OCI-M2 (cell line): Measurements from ENCODE around the gene SYT2.

ENCODE experiments used
- DNase-seq: peaks from one replicate; lab custom pipeline; 2025; ENCODE audit not compliant: unreplicated experiment; lab: John Stamatoyannopoulos, UW

SYT2 gene

GRCh38 chr1:202706851-202707250, 3.4 kb downstream of the SYT2 start:
- DNase-seq = no peak

GRCh38 chr1:202704601-202705000, 5.7 kb downstream of the SYT2 start:
- DNase-seq = no peak

GRCh38 chr1:202703191-202703590, 7.1 kb downstream of the SYT2 start:
- DNase-seq = no peak

GRCh38 chr1:202702088-202702487, 8.2 kb downstream of the SYT2 start:
- no peak for DNase-seq

GRCh38 chr1:202701200-202701599, 9.1 kb downstream of the SYT2 start:
- no peak for DNase-seq

- DNase-seq = no peak
Measured at GRCh38 chr1:202700061-202700460, 10.2 kb downstream of the SYT2 start.

GRCh38 chr1:202698276-202698675, 12.0 kb downstream of the SYT2 start:
- DNase-seq = no peak

- no peak for DNase-seq
Measured at GRCh38 chr1:202697038-202697437, 13.2 kb downstream of the SYT2 start.

- no peak for DNase-seq
Measured at GRCh38 chr1:202694314-202694713, 15.9 kb downstream of the SYT2 start.

- peak; percentile 45 for DNase-seq
Measured at GRCh38 chr1:202692959-202693555, 17.2 kb downstream of the SYT2 start.

GRCh38 chr1:202691816-202692215, 18.4 kb downstream of the SYT2 start:
- no peak for DNase-seq

GRCh38 chr1:202689493-202690342, 20.5 kb downstream of the SYT2 start:
- no peak for DNase-seq

- DNase-seq = no peak
Measured at GRCh38 chr1:202689082-202689481, 21.2 kb downstream of the SYT2 start.

GRCh38 chr1:202688401-202688800, 21.9 kb downstream of the SYT2 start:
- no peak for DNase-seq

- DNase-seq = no peak
Measured at GRCh38 chr1:202687798-202688197, 22.5 kb downstream of the SYT2 start.

GRCh38 chr1:202687370-202687769, 22.9 kb downstream of the SYT2 start:
- no peak for DNase-seq

- DNase-seq = no peak
Measured at GRCh38 chr1:202685641-202686040, 24.6 kb downstream of the SYT2 start.

- no peak for DNase-seq
Measured at GRCh38 chr1:202684716-202685115, 25.5 kb downstream of the SYT2 start.

- DNase-seq = no peak
Measured at GRCh38 chr1:202683029-202683428, 27.2 kb downstream of the SYT2 start.

- DNase-seq = no peak
Measured at GRCh38 chr1:202682477-202682876, 27.8 kb downstream of the SYT2 start.

- DNase-seq = no peak
Measured at GRCh38 chr1:202681736-202682420, 28.4 kb downstream of the SYT2 start.
